ENCODE measurements around the gene RAPGEF6.

DNA sequence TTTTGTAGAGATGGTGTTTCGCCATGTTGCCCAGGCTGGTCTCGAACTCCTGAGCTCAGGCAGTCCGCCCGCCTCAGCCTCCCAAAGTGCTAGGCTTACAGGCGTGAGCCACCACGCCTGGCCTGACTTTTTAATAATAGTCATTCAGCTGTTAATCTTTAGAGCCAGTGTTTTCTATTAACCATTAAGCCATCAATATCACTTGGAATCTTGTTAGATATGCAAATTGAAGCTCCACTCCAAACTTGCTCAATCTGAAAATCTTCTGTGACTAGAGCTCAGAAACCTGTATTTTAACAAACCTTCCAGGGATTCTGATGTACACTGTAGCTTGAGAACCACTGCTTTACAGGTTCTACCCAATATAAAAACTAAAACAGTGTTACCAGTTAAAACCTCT is 257.7 kb downstream of the RAPGEF6 start:
- TF ChIP-seq CTCF (IDR thresholded peaks at IDR 0.05; ENCODE audit: insufficient read depth, low read length) (no peak), POLR2AphosphoS5 (IDR thresholded peaks at IDR 0.05; ENCODE audit: low read depth) (no peak), GABPA (IDR thresholded peaks at IDR 0.05; ENCODE audit: low read depth) (no peak)
